NOMO-1 (cell line): Measurements from ENCODE around the gene PWP1.
"Not testable (repeated sequence)": the region's sequence is repeated elsewhere in the genome, so short reads cannot be mapped to it uniquely, and the experiment has no call there.

Experiments used
- DNase-seq, 2 experiments: peaks; one replicate each; lab custom pipeline; 2025; ENCODE audit not compliant: unreplicated experiment in 2 of 2; lab: John Stamatoyannopoulos, UW

Gene PWP1

DNA sequence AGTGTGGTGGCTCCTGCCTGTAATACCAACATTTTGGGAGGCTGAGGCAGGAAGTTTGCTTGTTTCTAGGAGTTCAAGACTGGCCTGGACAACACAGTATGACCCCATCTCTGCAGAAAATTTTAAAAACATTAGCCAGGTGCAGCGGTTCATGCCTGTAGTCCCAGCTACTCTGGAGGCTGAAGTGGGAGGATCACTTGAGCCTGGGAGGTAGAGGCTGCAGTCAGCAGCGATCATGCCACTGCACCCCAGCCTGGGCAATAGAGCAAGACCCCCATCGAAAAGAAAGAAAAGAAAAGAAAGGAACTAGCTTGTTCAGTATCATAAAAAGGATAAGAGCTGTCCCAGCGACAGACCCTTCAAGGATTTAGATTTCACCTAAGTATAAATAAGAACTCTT lies 18.1 kb upstream of the PWP1 start:
- DNase-seq: no peak

DNA sequence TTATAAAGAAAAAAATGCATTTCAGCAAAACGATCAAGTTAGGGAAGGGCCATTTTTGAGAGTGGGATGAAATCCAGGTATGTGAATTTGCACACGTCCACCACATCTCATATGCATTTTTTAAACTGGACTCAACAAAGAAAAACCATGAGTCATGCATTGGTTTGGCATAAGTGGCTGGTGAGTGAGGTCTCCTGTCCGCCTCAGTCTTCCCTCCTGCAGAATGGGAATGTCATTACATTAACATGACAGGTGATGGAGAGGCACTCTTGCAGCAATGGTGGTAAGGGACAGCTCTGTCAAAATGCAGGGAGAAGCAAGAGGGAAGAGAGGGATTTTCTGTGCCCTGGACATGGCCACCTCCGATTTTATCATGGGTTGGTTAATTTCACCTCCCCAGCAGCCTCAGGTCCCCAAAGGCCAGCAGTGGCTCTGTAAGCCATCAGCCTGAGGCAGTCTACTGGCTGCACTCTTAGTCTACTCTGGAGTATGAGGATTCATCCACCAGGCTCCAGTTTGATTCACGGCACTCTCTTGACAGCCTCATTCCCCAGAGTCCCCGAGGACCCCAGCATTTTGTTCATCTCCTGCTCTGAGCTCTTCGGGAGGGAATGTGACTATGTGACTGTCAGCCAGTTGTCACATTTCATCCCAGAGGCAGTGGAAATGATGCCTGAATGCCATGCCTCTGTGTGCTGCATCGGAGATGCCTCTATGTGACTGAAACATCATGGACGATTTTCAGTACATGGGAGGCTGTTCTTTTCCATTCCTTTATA lies 17.1 kb upstream of the PWP1 start:
- DNase-seq: no peak

GRCh38 chr12:107669946-107670345 lies 15.7 kb upstream of the PWP1 start:
- DNase-seq: no peak

GRCh38 chr12:107670999-107671643 lies 14.5 kb upstream of the PWP1 start:
- DNase-seq: peak; percentile 41 to 46

GRCh38 chr12:107677671-107678070 lies 7.9 kb upstream of the PWP1 start:
- no peak for DNase-seq

DNA sequence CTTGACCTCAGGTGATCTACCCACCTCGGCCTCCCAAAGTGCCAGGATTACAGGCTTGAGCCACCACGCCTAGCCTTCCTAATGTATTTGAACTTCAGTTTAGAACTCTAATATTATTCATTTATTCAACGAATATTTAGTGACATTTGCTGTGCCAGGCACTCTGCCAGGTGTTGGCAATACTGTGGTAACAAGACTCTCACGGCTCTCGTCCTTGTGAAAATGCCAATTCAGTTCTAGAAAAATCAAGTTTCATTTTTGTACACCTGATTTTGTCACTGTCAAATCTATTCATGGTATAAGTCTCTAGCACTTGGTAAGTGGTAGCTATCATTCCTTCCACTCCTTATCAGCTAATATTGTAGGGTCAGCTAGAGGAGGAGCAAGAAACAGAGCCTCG lies 6.3 kb upstream of the PWP1 start:
- no peak for DNase-seq

DNA sequence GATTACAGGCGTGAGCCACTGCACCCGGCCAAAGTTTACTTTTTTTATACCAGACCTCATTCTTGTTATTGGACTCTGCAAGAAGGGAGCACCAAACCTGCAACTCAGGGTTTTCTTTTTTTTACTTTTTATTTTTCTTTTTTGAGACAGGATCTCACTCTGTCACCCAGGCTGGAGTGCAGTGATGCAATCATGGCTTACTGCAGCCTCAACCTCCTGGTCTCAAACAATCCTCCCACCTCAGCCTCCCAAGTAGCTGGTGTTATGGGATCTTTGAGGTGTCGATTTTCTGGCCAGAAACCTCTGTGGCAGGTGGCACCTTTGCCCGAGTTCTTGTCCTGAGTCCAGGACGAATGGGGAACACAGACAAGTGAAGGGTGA lies 4.2 kb upstream of the PWP1 start:
- no peak for DNase-seq

GRCh38 chr12:107681836-107682820 lies 3.5 kb upstream of the PWP1 start:
- no peak for DNase-seq

DNA sequence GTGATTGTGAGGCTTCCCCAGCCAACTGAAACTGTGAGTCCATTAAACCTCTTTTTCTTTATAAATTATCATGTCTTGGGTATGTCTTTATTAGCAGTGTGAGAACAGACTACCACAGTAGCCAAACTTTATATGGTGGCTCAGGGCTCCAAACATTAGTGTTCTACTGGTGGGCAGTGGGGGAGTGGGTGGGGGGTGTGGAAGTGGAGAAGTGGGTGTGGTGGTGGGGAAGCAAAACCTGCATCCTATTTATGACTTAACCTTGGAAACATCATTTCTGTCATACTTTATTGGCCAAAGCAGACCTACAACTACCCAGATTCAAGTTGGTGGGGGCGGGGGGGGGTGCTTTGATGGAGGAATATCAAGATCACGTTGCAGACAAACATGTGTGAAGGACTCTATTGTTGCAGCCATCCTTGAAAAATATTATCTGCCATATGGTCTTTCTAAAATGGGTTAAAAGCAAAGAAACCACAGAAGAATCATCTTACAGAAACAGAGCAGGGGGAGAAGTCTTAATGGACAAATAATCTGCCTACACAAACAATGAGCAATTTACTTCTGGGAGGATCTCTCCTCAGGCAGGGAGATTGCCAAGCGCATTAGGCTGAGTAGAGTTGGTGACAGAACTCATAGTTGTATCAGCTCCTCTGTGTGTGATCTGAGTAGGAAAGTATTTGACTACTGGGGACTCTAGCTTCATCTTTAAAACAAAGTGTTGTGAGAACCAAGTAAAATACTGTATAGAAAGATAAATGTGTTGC lies 1.4 kb upstream of the PWP1 start:
- no peak for DNase-seq

GRCh38 chr12:107684990-107685359 lies 624 bp upstream of the PWP1 start:
- DNase-seq: peak in 1 of 2 experiments; percentile 10

GRCh38 chr12:107695772-107696171 lies 10.2 kb downstream of the PWP1 start:
- DNase-seq: peak in 1 of 2 experiments; percentile 2

GRCh38 chr12:107702106-107702505 lies 16.5 kb downstream of the PWP1 start:
- no peak for DNase-seq

- DNase-seq: no peak
Measured at GRCh38 chr12:107704041-107704440, 18.4 kb downstream of the PWP1 start.

- not testable (repeated sequence) for DNase-seq
Measured at GRCh38 chr12:107705522-107705921, 19.9 kb downstream of the PWP1 start.

- no peak for DNase-seq
Measured at GRCh38 chr12:107715780-107716179, 30.2 kb downstream of the PWP1 start.

DNA sequence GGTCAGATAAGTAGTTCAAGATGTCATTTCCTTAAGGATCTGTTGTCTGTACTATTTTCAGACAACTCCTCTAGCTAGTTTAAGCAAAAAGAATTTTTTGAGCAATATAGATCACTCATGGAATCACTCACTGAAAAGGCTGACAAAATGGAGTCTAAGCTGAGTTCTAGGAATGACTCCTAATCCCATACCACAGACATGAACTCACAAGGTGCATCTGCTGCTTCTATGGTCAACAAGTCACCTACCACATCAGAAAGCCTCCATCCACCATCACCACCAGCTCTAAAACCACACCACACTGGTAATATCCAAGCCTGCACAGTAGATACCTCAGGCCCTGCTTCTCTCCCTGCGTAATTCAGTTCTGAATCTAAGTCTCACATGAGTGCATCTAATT lies 33.0 kb downstream of the PWP1 start:
- no peak for DNase-seq

DNA sequence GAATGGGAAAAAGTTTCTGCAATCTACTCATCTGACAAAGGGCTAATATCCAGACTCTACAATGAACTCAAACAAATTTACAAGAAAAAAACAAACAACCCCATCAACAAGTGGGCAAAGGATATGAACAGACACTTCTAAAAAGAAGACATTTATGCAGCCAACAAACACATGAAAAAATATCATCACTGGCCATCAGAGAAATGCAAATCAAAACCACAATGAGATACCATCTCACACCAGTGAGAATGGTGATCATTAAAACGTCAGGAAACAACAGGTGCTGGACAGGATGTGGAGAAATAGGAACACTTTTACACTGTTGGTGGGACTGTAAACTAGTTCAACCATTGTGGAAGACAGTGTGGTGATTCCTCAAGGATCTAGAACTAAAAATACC lies 41.7 kb downstream of the PWP1 start:
- not testable (repeated sequence) for DNase-seq

DNA sequence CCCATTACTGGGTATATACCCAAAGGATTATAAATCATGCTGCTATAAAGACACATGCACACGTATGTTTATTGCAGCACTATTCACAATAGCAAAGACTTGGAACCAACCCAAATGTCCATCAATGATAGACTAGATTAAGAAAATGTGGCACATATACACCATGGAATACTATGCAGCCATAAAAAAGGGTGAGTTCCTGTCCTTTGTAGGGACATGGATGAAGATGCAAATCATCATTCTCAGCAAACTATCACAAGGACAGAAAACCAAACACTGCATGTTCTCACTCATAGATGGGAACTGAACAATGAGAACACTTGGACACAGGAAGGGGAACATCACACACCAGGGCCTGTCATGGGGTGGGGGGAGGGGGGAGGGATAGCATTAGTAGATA lies 42.1 kb downstream of the PWP1 start:
- not testable (repeated sequence) for DNase-seq

GRCh38 chr12:107730618-107731341 lies 45.2 kb downstream of the PWP1 start:
- DNase-seq: no peak

DNA sequence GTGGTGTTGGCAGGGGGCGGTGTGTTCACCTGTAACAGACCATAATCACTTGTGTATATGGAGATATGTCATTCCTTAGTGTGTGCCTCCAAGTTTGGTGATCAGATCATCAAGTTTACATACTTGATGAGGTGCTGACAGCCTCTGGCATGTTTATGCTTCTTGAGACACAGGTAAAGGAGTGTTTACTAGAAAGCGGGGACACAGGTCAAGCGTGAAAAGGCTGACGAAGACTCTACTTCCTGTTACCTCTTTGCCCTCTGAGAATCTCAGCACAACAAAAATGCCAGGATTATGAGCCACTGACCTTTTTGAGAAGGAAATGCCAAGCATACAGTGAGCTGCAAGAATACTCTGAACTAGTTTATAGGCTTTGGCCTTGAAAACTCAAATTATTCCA lies 45.8 kb downstream of the PWP1 start:
- no peak for DNase-seq
